NCI-H1694 (cell line): Measurements from ENCODE around the gene LARP6.
"Not testable (repeated sequence)": the region's sequence is repeated elsewhere in the genome, so short reads cannot be mapped to it uniquely, and the experiment has no call there.

Experiments used
- DNase-seq: peaks from one replicate; lab custom pipeline; 2025; lab: John Stamatoyannopoulos, UW

LARP6 gene

GRCh38 chr15:70829371-70830166 is 24.4 kb downstream of the LARP6 start:
- no peak for DNase-seq

GRCh38 chr15:70827721-70828120 is 26.2 kb downstream of the LARP6 start:
- DNase-seq, result no peak

GRCh38 chr15:70826634-70827033 is 27.3 kb downstream of the LARP6 start:
- no peak for DNase-seq

GRCh38 chr15:70825841-70826240 is 28.1 kb downstream of the LARP6 start:
- DNase-seq, result no peak

GRCh38 chr15:70823196-70823595 is 30.8 kb downstream of the LARP6 start:
- no peak for DNase-seq

- DNase-seq, result no peak
Observed at GRCh38 chr15:70820214-70820613, 33.7 kb downstream of the LARP6 start.

GRCh38 chr15:70818580-70818979 is 35.4 kb downstream of the LARP6 start:
- DNase-seq, result no peak

GRCh38 chr15:70817266-70817665 is 36.7 kb downstream of the LARP6 start:
- no peak for DNase-seq

GRCh38 chr15:70815604-70816003 is 38.4 kb downstream of the LARP6 start:
- no peak for DNase-seq

GRCh38 chr15:70815011-70815410 is 38.9 kb downstream of the LARP6 start:
- DNase-seq, result not testable (repeated sequence)

GRCh38 chr15:70812827-70813364 is 41.1 kb downstream of the LARP6 start:
- no peak for DNase-seq

- DNase-seq, result no peak
Observed at GRCh38 chr15:70810916-70811578, 42.9 kb downstream of the LARP6 start.

GRCh38 chr15:70806992-70807712 is 46.8 kb downstream of the LARP6 start:
- no peak for DNase-seq

- not testable (repeated sequence) for DNase-seq
Observed at GRCh38 chr15:70804388-70804787, 49.6 kb downstream of the LARP6 start.

GRCh38 chr15:70802629-70803028 is 51.3 kb downstream of the LARP6 start:
- no peak for DNase-seq

GRCh38 chr15:70801109-70801508 is 52.8 kb downstream of the LARP6 start:
- no peak for DNase-seq

- DNase-seq, result no peak
Observed at GRCh38 chr15:70799667-70800450, 54.1 kb downstream of the LARP6 start.

GRCh38 chr15:70797464-70797863 is 56.5 kb downstream of the LARP6 start:
- DNase-seq, result no peak

- DNase-seq, result no peak
Observed at GRCh38 chr15:70796516-70797310, 57.2 kb downstream of the LARP6 start.

GRCh38 chr15:70795311-70795665 is 58.7 kb downstream of the LARP6 start:
- DNase-seq, result no peak
